OCI-LY1 (cell line): ENCODE results near the gene PRKCA.

Experiments
- EZH2 ChIP-seq: fragments of 200-600 bp; sonication (generic), shearing (Covaris generic); IDR thresholded peaks from 2 replicates; pipeline ENCODE4 v1.8.0; 2017; ENCODE audit warnings: borderline replicate concordance, mixed run types, mild to moderate bottlenecking, antibody characterized with exemption, low read length, moderate library complexity, mixed read lengths
- TF ChIP-seq, protein P1 (sequence below): fragments of 200-600 bp; sonication (generic), shearing (Covaris generic); IDR thresholded peaks from 2 replicates; pipeline ENCODE4 v1.5.1; 2017; ENCODE audit warnings: mild to moderate bottlenecking, antibody characterized with exemption, low read length, moderate library complexity, mixed read lengths

- TF ChIP-seq, protein P1, sequence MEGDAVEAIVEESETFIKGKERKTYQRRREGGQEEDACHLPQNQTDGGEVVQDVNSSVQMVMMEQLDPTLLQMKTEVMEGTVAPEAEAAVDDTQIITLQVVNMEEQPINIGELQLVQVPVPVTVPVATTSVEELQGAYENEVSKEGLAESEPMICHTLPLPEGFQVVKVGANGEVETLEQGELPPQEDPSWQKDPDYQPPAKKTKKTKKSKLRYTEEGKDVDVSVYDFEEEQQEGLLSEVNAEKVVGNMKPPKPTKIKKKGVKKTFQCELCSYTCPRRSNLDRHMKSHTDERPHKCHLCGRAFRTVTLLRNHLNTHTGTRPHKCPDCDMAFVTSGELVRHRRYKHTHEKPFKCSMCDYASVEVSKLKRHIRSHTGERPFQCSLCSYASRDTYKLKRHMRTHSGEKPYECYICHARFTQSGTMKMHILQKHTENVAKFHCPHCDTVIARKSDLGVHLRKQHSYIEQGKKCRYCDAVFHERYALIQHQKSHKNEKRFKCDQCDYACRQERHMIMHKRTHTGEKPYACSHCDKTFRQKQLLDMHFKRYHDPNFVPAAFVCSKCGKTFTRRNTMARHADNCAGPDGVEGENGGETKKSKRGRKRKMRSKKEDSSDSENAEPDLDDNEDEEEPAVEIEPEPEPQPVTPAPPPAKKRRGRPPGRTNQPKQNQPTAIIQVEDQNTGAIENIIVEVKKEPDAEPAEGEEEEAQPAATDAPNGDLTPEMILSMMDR = no peak
- no peak for TF ChIP-seq EZH2
Measured at GRCh38 chr17:66720567-66720966, 418.2 kb downstream of the PRKCA start.
